Activated CD4-positive, alpha-beta T cell treated with anti-CD3 and anti-CD28 coated beads for 36 hours (primary cell): ENCODE data around the gene ARHGEF12. TPM values are rescaled to one million over a fixed set of nuclear protein-coding genes. Genes with fewer than 3 reads are reported as not detected.

Experiments used
- ATAC-seq: fragments of 200-7000 bp; cut with Tn5 transposase; one replicate; pipeline ENCODE4 v1.10.0; 2021; ENCODE audit warnings: mild to moderate bottlenecking, moderate library complexity
- CTCF ChIA-PET: fragments of 350-600 bp; sonication (Branson Sonifier 250); formaldehyde crosslinking; loops from one replicate; lab custom pipeline; 2021; ENCODE audit warnings: antibody characterized with exemption; lab: Charles Lee
- POLR2A ChIA-PET: fragments of 350-600 bp; sonication (Branson Sonifier 250); formaldehyde crosslinking; loops from one replicate; lab custom pipeline; 2021; ENCODE audit warnings: antibody characterized with exemption, inconsistent platforms; lab: Charles Lee
- DNase-seq: peaks from one replicate; pipeline ENCODE4 v3.0.0-alpha.2; 2020
- H3K27ac Mint-ChIP-seq: one replicate; pipeline ENCODE4 v1.8.0; 2021; ENCODE audit warnings: mixed read lengths
- H3K27me3 Mint-ChIP-seq: one replicate; pipeline ENCODE4 v1.8.0; 2021; ENCODE audit warnings: mixed read lengths
- H3K36me3 Mint-ChIP-seq: one replicate; pipeline ENCODE4 v1.8.0; 2021; ENCODE audit warnings: low read depth, mixed read lengths
- H3K4me1 Mint-ChIP-seq: one replicate; pipeline ENCODE4 v1.8.0; 2021; ENCODE audit warnings: mixed read lengths
- H3K4me3 Mint-ChIP-seq: one replicate; pipeline ENCODE4 v1.8.0; 2021; ENCODE audit warnings: mild to moderate bottlenecking, moderate library complexity, mixed read lengths
- H3K9me3 Mint-ChIP-seq: one replicate; pipeline ENCODE4 v1.8.0; 2021; ENCODE audit warnings: low read depth, mixed read lengths
- intact Hi-C, 2 experiments: fragments of 100-400 bp; cut with DNase I in 1 of 2; cut with micrococcal nuclease in 1 of 2; formaldehyde crosslinking; loops; one replicate each; pipeline versions ENCODE4 v1.14.2 to v1.15.1; 2022 to 2024; cut with DNase I, micrococcal nuclease
- total RNA-seq, 2 experiments: library from RNA; stranded (reverse); gene quantifications; one replicate each; pipeline ENCODE4 v1.2.3, GENCODE V29; 2021

The ARHGEF12 gene
- total RNA-seq, 2 experiments from 2014 or later: 14.3 to 14.5 TPM

GRCh38 chr11:120389693-120390584, 53.7 kb downstream of the ARHGEF12 start:
- CTCF ChIA-PET: interaction anchor here (0.8 kb wide), 1 partner anchor 18 kb away, joined by 5 read pairs; no protein-coding TSS in a partner anchor
- peaks cover 27% of the 10 kb centered on the region for H3K27me3 Mint-ChIP-seq
- ATAC-seq (no peak), DNase-seq (no peak)
- H3K9me3 Mint-ChIP-seq: no peaks in the 10 kb centered on the region
- intact Hi-C loops: no loop called here
- no peak overlapping the region for H3K4me3 Mint-ChIP-seq
- H3K4me1 Mint-ChIP-seq: no peaks in the 10 kb centered on the region
- no peaks in the 10 kb centered on the region for H3K36me3 Mint-ChIP-seq
- POLR2A ChIA-PET: no interaction called here
- no peak overlapping the region for H3K27ac Mint-ChIP-seq

DNA sequence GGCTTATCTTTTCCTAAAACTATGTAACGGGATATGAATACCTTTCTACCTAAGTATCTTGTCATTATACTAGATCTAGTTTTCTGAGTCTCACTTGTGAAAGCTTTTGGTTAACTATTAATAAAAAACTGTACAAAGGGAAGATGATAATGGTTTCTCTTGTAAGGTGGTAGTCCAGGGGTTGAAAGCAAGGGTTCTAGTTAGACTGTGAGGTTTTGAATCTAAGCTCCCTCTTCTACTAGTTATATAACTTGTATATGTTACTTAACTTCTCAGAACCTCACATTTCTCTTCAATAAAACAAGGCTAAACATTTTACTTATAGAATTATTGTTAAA, 54.3 kb downstream of the ARHGEF12 start:
- ChIA-PET POLR2A (no interaction called here), CTCF (interaction anchor here (0.7 to 0.8 kb wide), 2 partner anchors 11 to 18 kb away, joined by 3 to 5 read pairs; no protein-coding TSS in a partner anchor)
- ATAC-seq (no peak), DNase-seq (no peak)
- no peak overlapping the region for H3K4me3 Mint-ChIP-seq
- peaks cover 31% of the 10 kb centered on the region for H3K27me3 Mint-ChIP-seq
- H3K9me3 Mint-ChIP-seq: no peaks in the 10 kb centered on the region
- intact Hi-C loops: no loop called here
- no peaks in the 10 kb centered on the region for H3K4me1 Mint-ChIP-seq
- H3K27ac Mint-ChIP-seq: no peak overlapping the region
- H3K36me3 Mint-ChIP-seq: no peaks in the 10 kb centered on the region

- Mint-ChIP-seq H3K4me3 (no peak overlapping the region), H3K27me3 (peaks cover 34% of the 10 kb centered on the region), H3K9me3 (no peaks in the 10 kb centered on the region), H3K4me1 (no peaks in the 10 kb centered on the region), H3K36me3 (no peaks in the 10 kb centered on the region), H3K27ac (no peak overlapping the region)
- DNase-seq (no peak), ATAC-seq (no peak)
- intact Hi-C loops: no loop called here
- ChIA-PET CTCF (interaction anchor here (0.6 to 1.3 kb wide), 3 partner anchors 10 to 15 kb away, joined by 3 read pairs; no protein-coding TSS in a partner anchor), POLR2A (no interaction called here)
Measured at GRCh38 chr11:120391292-120391691, 55.1 kb downstream of the ARHGEF12 start.

GRCh38 chr11:120391854-120392253, 55.6 kb downstream of the ARHGEF12 start:
- intact Hi-C loops: no loop called here
- Mint-ChIP-seq H3K27me3 (peaks cover 34% of the 10 kb centered on the region), H3K4me1 (no peaks in the 10 kb centered on the region), H3K4me3 (no peak overlapping the region), H3K27ac (no peak overlapping the region), H3K36me3 (no peaks in the 10 kb centered on the region), H3K9me3 (no peaks in the 10 kb centered on the region)
- DNase-seq: no peak
- ATAC-seq: no peak
- ChIA-PET CTCF (interaction anchor here (1.3 kb wide), 1 partner anchor 9 kb away, joined by 3 read pairs; no protein-coding TSS in a partner anchor), POLR2A (no interaction called here)

DNA sequence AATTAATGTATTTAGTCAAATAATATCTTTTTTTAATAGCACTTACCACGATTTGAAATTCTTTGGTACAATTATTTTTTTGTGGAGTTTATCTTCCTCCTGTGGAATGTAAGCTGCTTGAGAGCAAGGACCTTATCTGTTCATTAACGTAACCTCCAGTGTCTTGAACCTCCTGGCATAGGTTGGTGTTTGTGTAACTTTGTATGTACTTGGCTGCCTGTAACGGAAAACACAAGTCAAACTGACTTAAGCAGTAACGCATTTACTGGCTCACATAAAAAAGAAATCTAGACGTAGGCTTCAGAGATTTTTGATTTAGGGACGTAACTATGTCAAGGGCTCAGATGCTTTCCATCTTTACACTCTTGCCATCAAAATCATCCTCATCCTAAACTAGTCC, 56.1 kb downstream of the ARHGEF12 start:
- no peak overlapping the region for H3K27ac Mint-ChIP-seq
- no peak for ATAC-seq
- peaks cover 36% of the 10 kb centered on the region for H3K27me3 Mint-ChIP-seq
- H3K4me1 Mint-ChIP-seq: no peaks in the 10 kb centered on the region
- intact Hi-C loops: no loop called here
- DNase-seq: no peak
- H3K36me3 Mint-ChIP-seq: no peaks in the 10 kb centered on the region
- CTCF ChIA-PET: interaction anchor here (1.3 kb wide), 1 partner anchor 8 kb away, joined by 3 read pairs; no protein-coding TSS in a partner anchor
- POLR2A ChIA-PET: no interaction called here
- no peak overlapping the region for H3K4me3 Mint-ChIP-seq
- no peaks in the 10 kb centered on the region for H3K9me3 Mint-ChIP-seq

DNA sequence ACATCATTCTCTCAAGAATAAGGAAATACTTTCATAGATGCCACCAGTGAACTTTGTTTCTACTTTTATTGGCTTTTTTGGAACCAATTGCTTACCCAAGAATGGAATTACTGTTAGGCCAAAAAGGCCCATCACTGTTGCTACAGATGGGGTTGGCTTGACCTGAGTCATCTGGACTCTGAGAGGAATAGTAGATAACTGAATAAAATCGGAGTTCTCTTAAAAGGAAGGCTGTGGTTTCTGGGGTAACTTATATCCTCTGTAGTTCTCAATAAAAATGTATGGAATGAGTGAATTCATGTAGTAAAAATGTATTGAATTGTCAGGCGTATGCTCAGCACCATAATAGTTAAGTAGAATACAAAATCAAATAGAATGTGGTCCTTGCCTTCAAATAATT, 56.6 kb downstream of the ARHGEF12 start:
- ChIA-PET POLR2A (no interaction called here), CTCF (interaction anchor here (1.3 kb wide), 1 partner anchor 8 kb away, joined by 3 read pairs; no protein-coding TSS in a partner anchor)
- no peaks in the 10 kb centered on the region for H3K9me3 Mint-ChIP-seq
- intact Hi-C loops: no loop called here
- H3K36me3 Mint-ChIP-seq: no peaks in the 10 kb centered on the region
- peaks cover 36% of the 10 kb centered on the region for H3K27me3 Mint-ChIP-seq
- DNase-seq: no peak
- no peak overlapping the region for H3K4me3 Mint-ChIP-seq
- no peak for ATAC-seq
- no peaks in the 10 kb centered on the region for H3K4me1 Mint-ChIP-seq
- no peak overlapping the region for H3K27ac Mint-ChIP-seq

- peaks cover 34% of the 10 kb centered on the region for H3K27me3 Mint-ChIP-seq
- CTCF ChIA-PET: no interaction called here
- no peaks in the 10 kb centered on the region for H3K9me3 Mint-ChIP-seq
- DNase-seq: no peak
- H3K4me1 Mint-ChIP-seq: no peaks in the 10 kb centered on the region
- no peak for ATAC-seq
- no peak overlapping the region for H3K4me3 Mint-ChIP-seq
- POLR2A ChIA-PET: no interaction called here
- H3K27ac Mint-ChIP-seq: no peak overlapping the region
- H3K36me3 Mint-ChIP-seq: no peaks in the 10 kb centered on the region
- intact Hi-C loops: no loop called here
Measured at GRCh38 chr11:120394119-120394518, 57.9 kb downstream of the ARHGEF12 start.

DNA sequence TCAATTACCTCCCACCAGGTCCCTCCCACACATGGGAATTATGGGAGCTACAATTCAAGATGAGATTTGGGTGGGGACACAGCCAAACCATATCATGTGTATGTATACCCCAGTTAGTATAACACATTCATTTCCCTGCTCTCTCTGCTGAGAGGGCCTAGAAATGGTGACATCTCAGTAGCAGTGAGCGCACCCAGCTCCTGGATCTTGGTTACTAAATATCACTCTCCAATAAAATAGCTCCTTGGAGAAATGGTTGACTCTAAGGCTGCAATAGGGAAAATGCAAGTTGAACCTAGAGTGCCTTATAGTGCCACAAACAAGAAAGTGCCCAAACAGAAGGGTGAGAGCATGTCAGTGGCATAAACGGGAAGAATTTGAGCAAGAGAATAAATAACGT, 59.6 kb downstream of the ARHGEF12 start:
- POLR2A ChIA-PET: no interaction called here

GRCh38 chr11:120398132-120398531, 61.9 kb downstream of the ARHGEF12 start:
- no peaks in the 10 kb centered on the region for H3K36me3 Mint-ChIP-seq
- no peak for DNase-seq
- H3K4me3 Mint-ChIP-seq: no peak overlapping the region
- H3K4me1 Mint-ChIP-seq: no peaks in the 10 kb centered on the region
- no peaks in the 10 kb centered on the region for H3K9me3 Mint-ChIP-seq
- POLR2A ChIA-PET: no interaction called here
- no peak for ATAC-seq
- peaks cover 16% of the 10 kb centered on the region for H3K27me3 Mint-ChIP-seq
- no peak overlapping the region for H3K27ac Mint-ChIP-seq
- intact Hi-C loops: no loop called here
- CTCF ChIA-PET: no interaction called here

More for the DNA sequence above, 59.6 kb downstream of the ARHGEF12 start:
- DNase-seq (no peak), ATAC-seq (no peak)
- no peaks in the 10 kb centered on the region for H3K9me3 Mint-ChIP-seq
- no peaks in the 10 kb centered on the region for H3K36me3 Mint-ChIP-seq
- no peak overlapping the region for H3K4me3 Mint-ChIP-seq
- H3K4me1 Mint-ChIP-seq: no peaks in the 10 kb centered on the region
- CTCF ChIA-PET: interaction anchor here (1.4 kb wide), 1 partner anchor 12 kb away, joined by 3 read pairs; no protein-coding TSS in a partner anchor
- no peak overlapping the region for H3K27ac Mint-ChIP-seq
- peaks cover 19% of the 10 kb centered on the region for H3K27me3 Mint-ChIP-seq
- intact Hi-C loops: no loop called here

- no peaks in the 10 kb centered on the region for H3K4me1 Mint-ChIP-seq
- CTCF ChIA-PET: no interaction called here
- H3K4me3 Mint-ChIP-seq: no peak overlapping the region
- POLR2A ChIA-PET: no interaction called here
- no peaks in the 10 kb centered on the region for H3K36me3 Mint-ChIP-seq
- ATAC-seq (no peak), DNase-seq (no peak)
- intact Hi-C loops: no loop called here
- peaks cover 20% of the 10 kb centered on the region for H3K27me3 Mint-ChIP-seq
- H3K27ac Mint-ChIP-seq: no peak overlapping the region
- H3K9me3 Mint-ChIP-seq: no peaks in the 10 kb centered on the region
Measured at GRCh38 chr11:120399307-120399706, 63.1 kb downstream of the ARHGEF12 start.

DNA sequence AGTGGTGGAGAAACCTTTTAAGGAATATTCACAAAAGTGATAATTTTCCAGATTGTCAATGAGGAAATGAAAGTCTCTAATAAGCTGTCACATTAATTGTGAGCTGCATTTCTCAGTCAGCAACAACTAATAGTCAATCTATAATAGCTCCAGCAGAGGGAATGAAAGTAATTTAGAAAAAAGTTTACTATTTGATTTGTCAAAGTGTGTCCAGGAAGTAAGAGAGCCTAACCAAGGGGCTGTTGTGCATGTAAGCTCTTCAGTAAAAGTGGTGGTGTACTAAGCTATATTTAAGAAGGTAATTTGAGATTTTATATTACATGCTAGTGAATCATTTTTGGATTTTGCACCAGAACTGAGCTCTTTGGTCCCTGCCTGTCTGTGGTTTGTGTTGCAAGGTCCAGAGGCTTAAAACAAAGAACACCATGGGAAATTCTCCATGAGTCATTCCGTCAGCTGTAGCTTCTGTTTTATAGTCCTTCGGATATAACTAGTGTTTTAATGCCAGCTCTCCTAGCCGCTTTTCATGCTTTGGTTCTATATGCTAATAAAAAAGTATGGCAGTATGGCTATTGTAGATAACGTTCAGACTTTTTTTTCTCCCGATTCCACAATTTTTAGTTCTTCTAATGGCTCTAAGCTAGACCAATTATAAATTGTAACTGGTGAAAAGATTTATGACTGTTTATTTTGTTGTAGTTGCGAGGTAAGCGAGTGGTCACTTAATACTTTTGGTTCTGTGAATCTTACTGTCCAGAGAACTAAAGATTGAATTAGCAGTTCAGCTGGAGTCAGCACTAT, 64.6 kb downstream of the ARHGEF12 start:
- DNase-seq (no peak), ATAC-seq (no peak)
- no peak overlapping the region for H3K27ac Mint-ChIP-seq
- peaks cover 21% of the 10 kb centered on the region for H3K27me3 Mint-ChIP-seq
- no peaks in the 10 kb centered on the region for H3K4me1 Mint-ChIP-seq
- CTCF ChIA-PET: interaction anchor here (1.0 to 1.8 kb wide), 3 partner anchors 9 to 12 kb away, joined by 3 to 5 read pairs (median 3); no protein-coding TSS in a partner anchor
- H3K36me3 Mint-ChIP-seq: no peaks in the 10 kb centered on the region
- POLR2A ChIA-PET: no interaction called here
- intact Hi-C loops: no loop called here
- no peaks in the 10 kb centered on the region for H3K9me3 Mint-ChIP-seq
- no peak overlapping the region for H3K4me3 Mint-ChIP-seq
